ENCODE data around the gene TPM2.
A peak's percentile ranks its signal among the peaks of the same experiment; 100 is the strongest.

The TPM2 gene

DNA sequence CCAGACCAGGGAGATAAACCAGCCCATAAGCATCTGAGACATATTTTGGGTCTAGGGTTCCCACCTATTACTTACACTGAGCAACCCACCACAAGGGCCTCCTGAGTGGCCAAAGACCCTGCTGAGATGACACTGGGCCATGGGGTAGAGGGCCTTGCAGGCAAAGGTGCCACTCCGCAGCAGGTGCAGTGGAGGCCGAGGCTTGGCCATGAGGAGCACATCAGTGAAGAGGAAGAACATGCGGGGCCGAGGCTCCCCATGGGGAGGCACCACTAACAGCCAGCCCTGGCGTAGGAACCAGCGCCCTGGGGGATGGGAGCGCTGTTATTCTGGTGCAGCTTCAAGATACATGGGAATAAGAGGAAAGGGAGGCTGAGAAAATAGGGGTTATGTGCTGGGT lies 27.3 kb downstream of the TPM2 start:
- no peak overlapping the region; the same call in 1 of the 2 replicates for H3K4me3 ChIP-seq (ENCODE audit: low read length)
- no peak for DNase-seq (ENCODE audit: low read depth, low spot score)

- peak; percentile 55 for DNase-seq (ENCODE audit: low read depth, low spot score)
- H3K4me3 ChIP-seq (ENCODE audit: low read length), result peak overlapping the region; percentile 20
Observed at GRCh38 chr9:35661756-35662350, 27.9 kb downstream of the TPM2 start.

GRCh38 chr9:35660966-35661415 lies 28.7 kb downstream of the TPM2 start:
- no peak overlapping the region for H3K4me3 ChIP-seq (ENCODE audit: low read length)
- no peak for DNase-seq (ENCODE audit: low read depth, low spot score)

DNA sequence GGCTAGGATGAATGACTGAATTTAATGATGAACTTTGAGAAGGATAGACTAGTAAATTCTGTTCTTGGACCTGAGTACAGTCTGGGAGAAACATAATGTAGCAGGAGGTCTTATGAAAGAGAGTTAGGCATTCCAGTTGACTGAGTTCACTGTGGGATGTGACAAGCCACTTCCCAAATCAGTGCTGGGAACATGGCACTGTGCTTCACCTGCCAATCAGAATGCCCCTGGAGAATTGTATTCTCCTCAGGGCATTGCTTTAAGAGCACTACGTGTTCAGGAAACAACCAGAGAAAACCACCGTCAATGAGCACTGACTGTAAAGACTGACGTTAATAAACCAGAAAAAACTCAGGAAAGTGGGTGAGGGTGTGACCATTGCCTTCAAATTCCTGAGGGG lies 30.4 kb downstream of the TPM2 start:
- peak overlapping the region; percentile 72; the same call in 1 of the 2 replicates for H3K4me3 ChIP-seq (ENCODE audit: low read length)
- no peak for DNase-seq (ENCODE audit: low read depth, low spot score)

GRCh38 chr9:35658968-35659220 lies 30.8 kb downstream of the TPM2 start:
- DNase-seq (ENCODE audit: low read depth, low spot score), result no peak
- H3K4me3 ChIP-seq (ENCODE audit: low read length), result peak overlapping the region; percentile 72

- peak within 1 kb of the TSS; percentile 72 for H3K4me3 ChIP-seq (ENCODE audit: low read length)
- DNase-seq (ENCODE audit: low read depth, low spot score), result peak; percentile 40
Observed at GRCh38 chr9:35658137-35658967, 31.4 kb downstream of the TPM2 start, which contains the start of gene CCDC107. TSS of gene CCDC107 (plus strand) at chr9:35658292. CDS start at chr9:35658380, 88 bp downstream.

DNA sequence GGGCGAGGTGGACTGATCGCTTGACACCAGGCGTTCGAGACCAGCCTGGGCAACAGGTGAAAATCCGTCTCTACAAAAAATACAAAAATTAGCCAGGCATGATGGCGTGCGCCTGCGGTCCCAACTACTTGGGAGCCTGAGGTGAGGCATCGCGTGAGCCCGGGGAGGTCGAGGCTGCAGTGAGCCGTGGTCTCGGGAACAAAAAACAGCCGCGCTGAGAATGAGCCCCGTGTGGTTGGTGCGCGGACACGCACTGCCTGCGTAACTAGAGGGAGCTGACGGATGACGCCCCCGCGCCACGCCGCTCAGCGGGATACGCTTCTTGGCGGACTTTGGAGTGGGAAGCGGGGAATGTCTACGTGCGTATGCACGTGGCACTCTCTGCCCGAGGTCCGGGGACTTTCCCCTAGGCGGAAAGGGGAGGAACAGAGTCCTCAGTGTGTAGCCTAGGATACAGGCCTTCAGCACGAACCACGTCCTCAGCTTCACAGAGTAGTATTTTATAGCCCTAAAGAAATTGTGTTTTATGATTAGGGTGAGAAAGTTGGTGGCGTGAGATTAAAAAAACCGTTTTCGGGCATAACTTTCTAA lies 32.1 kb downstream of the TPM2 start, which contains the start of gene RMRP:
Gene RMRP (minus strand): TSS at position 474 of the 591 bp plus-strand sequence.
- DNase-seq (ENCODE audit: low read depth, low spot score), result peak; percentile 98
- H3K4me3 ChIP-seq (ENCODE audit: low read length), result peak within 1 kb of the TSS; percentile 72

GRCh38 chr9:35656831-35657545 lies 32.7 kb downstream of the TPM2 start:
- no peak for DNase-seq (ENCODE audit: low read depth, low spot score)
- peak overlapping the region; percentile 72 for H3K4me3 ChIP-seq (ENCODE audit: low read length)

DNA sequence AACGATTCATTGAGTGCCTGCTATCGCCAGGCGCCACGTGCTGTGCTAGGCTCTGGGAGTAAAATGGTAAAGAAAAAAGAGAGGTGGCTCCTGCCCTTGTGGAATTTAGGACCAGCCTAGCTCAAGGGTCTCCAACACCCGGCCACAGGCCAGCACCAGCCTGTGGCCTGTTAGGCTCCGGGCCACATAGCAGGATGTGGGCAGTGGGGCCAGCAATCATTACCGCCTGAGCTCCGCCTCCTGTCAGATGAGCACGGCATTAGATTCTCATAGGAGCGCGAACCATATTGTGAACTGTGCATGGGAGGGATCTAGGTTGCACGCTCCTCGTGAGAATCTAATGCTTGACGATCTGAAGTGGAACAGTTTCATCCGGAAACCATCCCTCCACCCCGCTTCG lies 33.4 kb downstream of the TPM2 start:
- no peak for DNase-seq (ENCODE audit: low read depth, low spot score)
- H3K4me3 ChIP-seq (ENCODE audit: low read length), result no peak overlapping the region

- no peak overlapping the region for H3K4me3 ChIP-seq (ENCODE audit: low read length)
Observed at GRCh38 chr9:35653611-35654010, 36.1 kb downstream of the TPM2 start.

GRCh38 chr9:35652829-35653209 lies 36.9 kb downstream of the TPM2 start:
- H3K4me3 ChIP-seq (ENCODE audit: low read length), result no peak overlapping the region
- no peak for DNase-seq (ENCODE audit: low read depth, low spot score)

More at GRCh38 chr9:35653611-35654010, 36.1 kb downstream of the TPM2 start:
- DNase-seq (ENCODE audit: low read depth, low spot score), result no peak

DNA sequence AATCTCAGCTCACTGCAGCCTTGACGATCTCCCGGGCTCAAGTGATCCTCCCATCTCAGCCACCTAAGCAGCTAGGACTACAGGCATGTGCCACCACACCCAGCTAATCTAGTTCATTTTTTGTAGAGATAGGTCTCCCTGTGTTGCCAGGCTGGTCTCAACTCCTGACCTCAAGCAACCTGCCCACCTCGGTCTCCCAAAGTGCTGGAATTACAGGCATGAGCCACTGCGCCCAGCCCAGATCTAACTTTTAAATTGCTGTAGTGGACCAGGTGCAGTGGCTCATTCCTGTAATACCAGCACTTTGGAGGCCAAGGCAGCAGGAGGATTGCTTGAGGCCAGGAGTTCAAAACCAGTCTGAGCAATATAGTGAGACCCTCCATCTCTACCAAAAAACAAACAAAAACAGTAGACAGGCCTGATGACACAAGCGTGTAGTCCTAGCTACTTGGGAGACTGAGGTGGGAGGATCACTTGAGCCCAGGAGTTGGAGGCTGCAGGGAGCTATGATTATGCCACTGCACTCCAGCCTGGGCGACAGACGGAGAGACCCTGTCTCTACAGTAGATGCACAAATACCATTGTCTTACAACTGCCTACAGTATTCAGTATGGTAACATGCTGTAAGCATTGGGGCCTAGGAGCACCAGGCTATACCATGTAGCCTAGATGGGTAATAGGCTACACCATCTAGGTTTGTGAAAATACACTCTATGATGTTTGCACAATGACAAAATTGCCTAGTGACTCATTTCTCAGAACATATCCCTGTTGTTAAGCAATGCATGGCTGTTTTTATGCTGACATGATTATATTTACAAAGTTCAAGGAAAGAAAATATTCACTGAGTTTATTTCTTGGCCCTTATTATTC lies 37.5 kb downstream of the TPM2 start:
- DNase-seq (ENCODE audit: low read depth, low spot score), result no peak

GRCh38 chr9:35650341-35651158 lies 39.2 kb downstream of the TPM2 start, which contains the start of gene SIT1:
TSS of gene SIT1 (minus strand) at chr9:35650931. CDS start at chr9:35650853, 78 bp downstream.
- peak within 1 kb of the TSS; percentile 93 for H3K4me3 ChIP-seq (ENCODE audit: low read length)

More for the DNA sequence above, 37.5 kb downstream of the TPM2 start:
- H3K4me3 ChIP-seq (ENCODE audit: low read length), result no peak overlapping the region

DNA sequence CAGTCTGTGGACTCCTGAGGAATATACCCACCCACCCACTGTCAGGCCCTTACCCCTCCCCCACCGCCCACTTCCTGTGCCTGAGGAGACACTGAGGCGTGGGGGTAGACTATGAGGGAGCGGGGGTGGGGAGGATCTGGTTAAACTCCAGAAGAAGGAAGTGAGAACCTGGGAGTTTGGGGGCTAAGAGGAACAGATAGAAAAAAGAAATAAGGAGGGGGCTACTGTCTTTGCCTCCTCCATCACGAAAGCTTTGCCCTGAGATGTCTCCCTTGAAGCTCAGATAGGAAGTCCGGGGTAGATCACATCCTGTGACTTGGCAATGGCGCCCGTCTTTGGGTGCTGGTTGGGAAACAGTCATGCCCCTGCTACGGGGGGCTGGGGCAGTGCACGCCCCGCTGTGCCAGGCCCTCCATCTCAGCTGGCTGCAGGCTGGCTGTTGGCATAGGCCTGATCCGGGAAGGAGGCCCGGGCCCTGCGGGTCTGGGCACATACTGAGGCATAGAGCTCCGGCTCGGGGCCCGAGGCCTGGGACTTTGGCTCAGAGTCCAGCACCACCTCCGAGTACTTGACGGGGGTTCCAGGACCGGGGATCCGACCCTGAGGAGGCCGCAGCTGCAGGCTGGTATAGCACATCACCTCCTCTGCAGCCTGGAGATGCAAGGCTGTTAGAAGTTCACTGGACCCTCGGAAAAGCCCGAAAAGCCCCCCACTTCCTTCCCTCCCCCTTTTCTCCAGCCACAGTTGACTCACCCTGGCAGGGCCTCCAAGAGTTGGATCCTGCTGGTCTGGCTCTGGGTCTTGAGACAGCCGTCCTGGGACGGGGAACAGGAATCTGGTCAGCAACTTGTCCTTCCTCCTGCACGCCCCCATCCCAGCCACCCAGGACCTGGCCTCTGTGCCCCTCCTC lies 40.0 kb downstream of the TPM2 start:
- H3K4me3 ChIP-seq (ENCODE audit: low read length), result peak overlapping the region; percentile 93
- peak; percentile 75 for DNase-seq (ENCODE audit: low read depth, low spot score)

More at GRCh38 chr9:35650341-35651158, 39.2 kb downstream of the TPM2 start, which contains the start of gene SIT1:
- DNase-seq (ENCODE audit: low read depth, low spot score), result peak; percentile 75

DNA sequence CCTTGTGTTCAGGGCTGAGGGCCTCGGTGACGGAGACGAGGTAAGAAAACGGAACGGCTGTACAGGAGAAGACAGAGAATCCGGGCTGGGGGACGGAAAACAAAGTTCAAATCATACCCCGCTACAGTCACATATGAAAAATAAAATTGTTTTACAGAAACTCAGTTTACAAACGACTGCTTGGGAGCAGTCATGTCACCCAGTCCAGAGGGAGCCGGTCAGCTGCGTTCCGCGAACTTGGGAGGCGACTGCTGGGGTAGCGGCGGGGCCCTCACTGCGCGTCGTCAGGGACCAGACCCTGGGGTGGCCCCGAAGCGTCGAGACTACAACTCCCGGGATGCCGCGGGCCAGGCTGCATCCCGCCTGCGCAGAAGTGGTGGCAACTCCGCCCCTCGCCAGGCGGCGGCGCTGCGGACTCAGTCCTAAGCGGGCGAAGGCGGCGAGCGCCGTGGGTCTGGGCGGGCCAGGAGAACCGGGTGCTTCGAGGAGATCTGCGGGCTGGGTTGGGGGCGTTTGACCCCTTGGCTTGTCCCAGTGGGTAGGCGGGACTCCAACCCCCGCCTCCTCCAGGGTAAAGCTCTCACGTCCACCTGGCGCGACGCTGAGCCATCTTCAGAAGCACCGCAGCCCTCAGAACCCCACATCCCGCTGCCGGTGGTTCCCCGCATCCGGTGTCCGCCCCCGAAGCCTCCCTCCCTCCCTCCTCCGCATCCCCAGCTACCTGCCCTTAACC lies 43.0 kb downstream of the TPM2 start:
- DNase-seq (ENCODE audit: low read depth, low spot score), result peak; percentile 95
- peak overlapping the region; percentile 75 for H3K4me3 ChIP-seq (ENCODE audit: low read length)

DNA sequence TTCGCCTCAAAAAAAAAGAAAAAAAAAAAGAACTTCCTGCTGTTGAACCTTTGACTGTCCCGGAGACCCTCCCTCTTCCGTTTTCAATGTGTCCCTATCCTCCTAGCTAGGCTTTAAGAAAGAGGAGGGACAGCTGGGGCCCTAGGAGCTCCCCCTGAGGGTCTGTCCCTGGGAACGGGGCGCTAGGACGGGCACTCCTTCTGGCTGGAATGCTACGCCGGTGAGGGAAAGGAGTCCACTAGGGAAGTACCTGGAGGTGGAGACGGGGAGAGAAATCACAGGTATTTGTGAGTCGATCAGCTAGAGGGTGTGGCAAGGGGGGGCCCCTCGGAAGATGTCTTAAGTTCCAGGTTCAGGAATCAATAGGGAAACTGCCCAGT lies 43.6 kb downstream of the TPM2 start:
- peak; percentile 64 for DNase-seq (ENCODE audit: low read depth, low spot score)

More for the DNA sequence above, 43.6 kb downstream of the TPM2 start:
- peak overlapping the region; percentile 75 for H3K4me3 ChIP-seq (ENCODE audit: low read length)

Data from Jurkat, Clone E6-1 (cell line).